HG03432 (cell line): ENCODE data around the gene ADAMTSL1.

Source experiments
- ATAC-seq: cut with Tn5 transposase; IDR thresholded peaks from one replicate; pipeline ENCODE4 v1.9.1; 2021; ENCODE audit warnings: mild to moderate bottlenecking, moderate library complexity; ENCODE audit not compliant: unreplicated experiment

Gene ADAMTSL1

GRCh38 chr9:18601026-18601425, 127.1 kb downstream of the ADAMTSL1 start:
- no peak for ATAC-seq

GRCh38 chr9:18601956-18602355, 128.0 kb downstream of the ADAMTSL1 start:
- no peak for ATAC-seq

- no peak for ATAC-seq
Measured at GRCh38 chr9:18604767-18605730, 131.1 kb downstream of the ADAMTSL1 start.

GRCh38 chr9:18605766-18606180, 131.8 kb downstream of the ADAMTSL1 start:
- ATAC-seq, result no peak

- no peak for ATAC-seq
Measured at GRCh38 chr9:18606281-18606680, 132.3 kb downstream of the ADAMTSL1 start.

- ATAC-seq, result no peak
Measured at GRCh38 chr9:18606846-18607245, 132.9 kb downstream of the ADAMTSL1 start.

- no peak for ATAC-seq
Measured at GRCh38 chr9:18608371-18608770, 134.4 kb downstream of the ADAMTSL1 start.

GRCh38 chr9:18610956-18611355, 137.0 kb downstream of the ADAMTSL1 start:
- no peak for ATAC-seq

- no peak for ATAC-seq
Measured at GRCh38 chr9:18611971-18612370, 138.0 kb downstream of the ADAMTSL1 start.

- no peak for ATAC-seq
Measured at GRCh38 chr9:18614116-18614515, 140.2 kb downstream of the ADAMTSL1 start.

- no peak for ATAC-seq
Measured at GRCh38 chr9:18614651-18615050, 140.7 kb downstream of the ADAMTSL1 start.

GRCh38 chr9:18616976-18617375, 143.0 kb downstream of the ADAMTSL1 start:
- no peak for ATAC-seq

- no peak for ATAC-seq
Measured at GRCh38 chr9:18617759-18618158, 143.8 kb downstream of the ADAMTSL1 start.

- no peak for ATAC-seq
Measured at GRCh38 chr9:18618862-18619261, 144.9 kb downstream of the ADAMTSL1 start.

- ATAC-seq, result no peak
Measured at GRCh38 chr9:18622186-18622836, 148.4 kb downstream of the ADAMTSL1 start.

- ATAC-seq, result no peak
Measured at GRCh38 chr9:18623221-18624079, 149.5 kb downstream of the ADAMTSL1 start.

GRCh38 chr9:18626046-18626698, 152.2 kb downstream of the ADAMTSL1 start:
- no peak for ATAC-seq

GRCh38 chr9:18629136-18629535, 155.2 kb downstream of the ADAMTSL1 start:
- ATAC-seq, result no peak

- no peak for ATAC-seq
Measured at GRCh38 chr9:18632632-18633403, 158.9 kb downstream of the ADAMTSL1 start.

GRCh38 chr9:18636781-18637180, 162.8 kb downstream of the ADAMTSL1 start:
- no peak for ATAC-seq
